ENCODE measurements around the gene TLK1. TPM values are rescaled to one million over a fixed set of nuclear protein-coding genes. Genes with fewer than 3 reads are reported as not detected.

TLK1 gene
- polyA plus RNA-seq, 1 of the 3 experiments (the other 2 are of a cell fraction): 4.8 TPM

- peaks cover 0 to 4% of the 10 kb centered on the region in 2 experiments for H3K36me3 ChIP-seq (replicated peaks in 1 of 2; ENCODE audit: control insufficient read depth in 1 of 2, insufficient read depth in 2 of 2, low read length in 1 of 2)
- 98% methylated on average over 2 of the region's 2 CpGs for WGBS (ENCODE audit: low lambda C conversion rate)
- POLR2A ChIA-PET: interaction anchor here (0.6 kb wide), 1 partner anchor 852 kb away, joined by 3 read pairs; no protein-coding TSS in a partner anchor
Observed at GRCh38 chr2:171143670-171144062, 17.0 kb downstream of the TLK1 start.

DNA sequence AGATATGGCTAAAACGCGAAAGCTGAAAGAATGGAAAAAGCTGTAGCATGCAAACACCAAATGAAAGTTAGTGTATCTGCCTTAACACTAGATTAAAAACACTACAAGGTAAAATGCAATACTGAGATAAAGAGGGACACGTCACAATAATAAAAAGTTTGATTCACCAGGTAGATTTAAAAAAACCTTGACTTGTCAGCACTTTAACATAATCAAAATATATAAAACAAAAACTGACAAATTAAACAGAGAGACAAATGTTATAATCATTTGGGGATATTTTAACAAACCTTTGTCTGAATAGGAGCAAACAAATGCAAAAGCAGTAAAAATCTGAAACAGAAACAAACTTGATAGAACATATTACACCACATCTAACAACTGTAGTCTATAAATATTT lies 18.3 kb downstream of the TLK1 start:
- no peak overlapping the region for H3K27ac ChIP-seq (ENCODE audit: low read depth in 2 of 2, low read length in 1 of 2)
- 95% methylated on average over 3 of the region's 3 CpGs for WGBS (ENCODE audit: low lambda C conversion rate)
- TF ChIP-seq GATA2 (CRISPR knock-in tag; IDR thresholded peaks at IDR 0.05): no peak
- no peak for TF ChIP-seq NRF1 (IDR thresholded peaks at IDR 0.05; ENCODE audit: low read depth, low read length)
- TF ChIP-seq CTCF (IDR thresholded peaks at IDR 0.05): no peak
- no peak for TF ChIP-seq RCOR1 (IDR thresholded peaks at IDR 0.05; ENCODE audit: low read length)
- TF ChIP-seq, protein P1, sequence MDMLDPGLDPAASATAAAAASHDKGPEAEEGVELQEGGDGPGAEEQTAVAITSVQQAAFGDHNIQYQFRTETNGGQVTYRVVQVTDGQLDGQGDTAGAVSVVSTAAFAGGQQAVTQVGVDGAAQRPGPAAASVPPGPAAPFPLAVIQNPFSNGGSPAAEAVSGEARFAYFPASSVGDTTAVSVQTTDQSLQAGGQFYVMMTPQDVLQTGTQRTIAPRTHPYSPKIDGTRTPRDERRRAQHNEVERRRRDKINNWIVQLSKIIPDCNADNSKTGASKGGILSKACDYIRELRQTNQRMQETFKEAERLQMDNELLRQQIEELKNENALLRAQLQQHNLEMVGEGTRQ (IDR thresholded peaks at IDR 0.05; ENCODE audit: borderline replicate concordance, low read depth, low read length): no peak
- no peak for TF ChIP-seq FOSL2 (IDR thresholded peaks at IDR 0.05; ENCODE audit: borderline replicate concordance, low read depth)
- TF ChIP-seq MAX (IDR thresholded peaks at IDR 0.05; ENCODE audit: low read depth): no peak
- H3K9me2 ChIP-seq: no peaks in the 10 kb centered on the region
- DNase-seq: no peak
- H3K4me2 ChIP-seq: no peak overlapping the region
- peaks cover 1 to 3% of the 10 kb centered on the region in 2 experiments; a peak in 3 of 4 replicates for H3K4me1 ChIP-seq (ENCODE audit: control insufficient read depth in 1 of 2, insufficient read depth in 2 of 2, low read depth in 1 of 2, low read length in 1 of 2)
- peaks cover 10% of the 10 kb centered on the region for H3F3A ChIP-seq (replicated peaks; ENCODE audit: insufficient read depth)
- POLR2A ChIA-PET: no interaction called here
- no peak overlapping the region for H2AFZ ChIP-seq (ENCODE audit: low read depth)
- peaks cover 73% of the 10 kb centered on the region for H4K20me1 ChIP-seq (ENCODE audit: insufficient read depth)
- H3K79me2 ChIP-seq (ENCODE audit: insufficient read depth): peaks cover 97% of the 10 kb centered on the region
- CTCF ChIA-PET: no interaction called here
- H3K4me3 ChIP-seq (ENCODE audit: low read depth in 2 of 2, low read length in 1 of 2): no peak overlapping the region
- H3K27me3 ChIP-seq (ENCODE audit: insufficient read depth): no peaks in the 10 kb centered on the region
- no peak overlapping the region for H3K9ac ChIP-seq
- no peaks in the 10 kb centered on the region for H3K9me3 ChIP-seq
- H3K36me3 ChIP-seq (replicated peaks in 1 of 2; ENCODE audit: control insufficient read depth in 1 of 2, insufficient read depth in 2 of 2, low read length in 1 of 2): peaks cover 0 to 4% of the 10 kb centered on the region in 2 experiments

More at GRCh38 chr2:171143670-171144062, 17.0 kb downstream of the TLK1 start:
- H3K4me1 ChIP-seq (ENCODE audit: control insufficient read depth in 1 of 2, insufficient read depth in 2 of 2, low read depth in 1 of 2, low read length in 1 of 2): peaks cover 0 to 3% of the 10 kb centered on the region in 2 experiments; a peak in 3 of 4 replicates
- H3K9ac ChIP-seq: no peak overlapping the region
- H3K79me2 ChIP-seq (ENCODE audit: insufficient read depth): peaks cover 97% of the 10 kb centered on the region
- no peaks in the 10 kb centered on the region for H3K9me3 ChIP-seq
- no peak overlapping the region for H3K4me2 ChIP-seq
- CTCF ChIA-PET: no interaction called here
- no peak for TF ChIP-seq GABPA (IDR thresholded peaks at IDR 0.05; ENCODE audit: low read depth)
- TF ChIP-seq RXRA (IDR thresholded peaks at IDR 0.05; ENCODE audit: borderline replicate concordance, low read depth): no peak
- no peak for TF ChIP-seq FOXJ3 (CRISPR knock-in tag; IDR thresholded peaks at IDR 0.05)
- no peaks in the 10 kb centered on the region for H3K27me3 ChIP-seq (ENCODE audit: insufficient read depth)
- H4K20me1 ChIP-seq (ENCODE audit: insufficient read depth): peaks cover 82% of the 10 kb centered on the region
- H2AFZ ChIP-seq (ENCODE audit: low read depth): no peak overlapping the region
- H3K4me3 ChIP-seq (ENCODE audit: low read depth in 2 of 2, low read length in 1 of 2): no peak overlapping the region
- DNase-seq: no peak
- no peaks in the 10 kb centered on the region for H3K9me2 ChIP-seq
- no peak overlapping the region for H3K27ac ChIP-seq (ENCODE audit: low read depth in 2 of 2, low read length in 1 of 2)
- H3F3A ChIP-seq (replicated peaks; ENCODE audit: insufficient read depth): peaks cover 7% of the 10 kb centered on the region
